Liver (tissue), 9 donors: ENCODE results near the gene GRB14. TPM values are rescaled to one million over a fixed set of nuclear protein-coding genes. Genes with fewer than 3 reads are reported as not detected.

Experiments
- DNase-seq: peaks from one replicate; pipeline ENCODE4 v3.0.0-alpha.2; 2017; ENCODE audit warnings: low spot score
- H3K27ac ChIP-seq, 2 donors: one replicate each; pipeline ENCODE4 v1.7.0; 2013; ENCODE audit warnings: inconsistent platforms in 2 of 2, low read length in 2 of 2, control low read depth in 1 of 2, low read depth in 1 of 2, mild to moderate bottlenecking in 1 of 2
- H3K27me3 ChIP-seq, 4 donors: one replicate each; pipeline versions ENCODE4 v1.6.1 to v1.7.0; 2013; ENCODE audit warnings: low read length in 3 of 4, inconsistent platforms in 1 of 4, mild to moderate bottlenecking in 1 of 4, moderate library complexity in 1 of 4; ENCODE audit not compliant: control insufficient read depth in 4 of 4, insufficient read depth in 4 of 4
- H3K36me3 ChIP-seq, 4 donors: one replicate each; pipeline versions ENCODE4 v1.6.1 to v1.7.0; 2013; ENCODE audit warnings: low read length in 3 of 4, mild to moderate bottlenecking in 3 of 4, low read depth in 1 of 4, moderate library complexity in 1 of 4; ENCODE audit not compliant: control insufficient read depth in 4 of 4, insufficient read depth in 3 of 4
- H3K4me1 ChIP-seq, 4 donors: one replicate each; pipeline versions ENCODE4 v1.6.1 to v1.7.0; 2013; ENCODE audit warnings: low read length in 3 of 4, mild to moderate bottlenecking in 3 of 4, moderate library complexity in 1 of 4; ENCODE audit not compliant: control insufficient read depth in 4 of 4, insufficient read depth in 4 of 4
- H3K4me3 ChIP-seq, 3 donors: one replicate each; pipeline versions ENCODE4 v1.6.1 to v1.7.0; 2013; ENCODE audit warnings: low read length in 3 of 3, control low read depth in 1 of 3, low read depth in 1 of 3, mild to moderate bottlenecking in 1 of 3
- H3K9ac ChIP-seq, 2 donors: one replicate each; pipeline ENCODE4 v1.7.0; 2013; ENCODE audit warnings: low read length in 2 of 2, mild to moderate bottlenecking in 2 of 2, moderate library complexity in 2 of 2, control low read depth in 1 of 2, low read depth in 1 of 2
- H3K9me3 ChIP-seq, 4 donors: one replicate each; pipeline versions ENCODE4 v1.6.1 to v1.7.0; 2013; ENCODE audit warnings: low read length in 3 of 4; ENCODE audit not compliant: control insufficient read depth in 4 of 4
- ATF3 ChIP-seq: IDR thresholded peaks from 2 replicates; pipeline ENCODE4 v1.6.1; 2016; ENCODE audit warnings: antibody characterized with exemption
- CTCF ChIP-seq: fragments of 150-350 bp; IDR thresholded peaks from 2 replicates; pipeline ENCODE4 v1.5.1; 2017; ENCODE audit warnings: improper control_type of control experiment, low read depth, low read length; ENCODE audit not compliant: missing input control
- EGR1 ChIP-seq, 2 donors: IDR thresholded peaks; 2 replicates each; pipeline ENCODE4 v1.6.1; 2016 to 2018; ENCODE audit warnings: antibody characterized with exemption in 2 of 2, low read depth in 2 of 2
- FOXA1 ChIP-seq: IDR thresholded peaks from 2 replicates; pipeline ENCODE4 v1.6.1; 2016; ENCODE audit warnings: antibody characterized with exemption
- FOXA2 ChIP-seq: IDR thresholded peaks from 2 replicates; pipeline ENCODE4 v1.6.1; 2016; ENCODE audit warnings: antibody characterized with exemption
- GABPA ChIP-seq, 2 donors: IDR thresholded peaks in 1 of 2; conservative IDR thresholded peaks in 1 of 2; 2 replicates each; pipeline ENCODE4 v1.6.1; 2016; ENCODE audit warnings: antibody characterized with exemption in 2 of 2, mild to moderate bottlenecking in 1 of 2, moderate library complexity in 1 of 2
- HNF4A ChIP-seq, 2 donors: conservative IDR thresholded peaks; 2 replicates each; pipeline ENCODE4 v1.6.1; 2016; ENCODE audit warnings: antibody characterized with exemption in 2 of 2, mild to moderate bottlenecking in 2 of 2
- HNF4G ChIP-seq: IDR thresholded peaks from 2 replicates; pipeline ENCODE4 v1.6.1; 2016; ENCODE audit warnings: antibody characterized with exemption
- JUND ChIP-seq, 2 donors: IDR thresholded peaks; 2 replicates each; pipeline ENCODE4 v1.6.1; 2016; ENCODE audit warnings: antibody characterized with exemption in 2 of 2
- NR2F2 ChIP-seq: IDR thresholded peaks from 2 replicates; pipeline ENCODE4 v1.6.1; 2016; ENCODE audit warnings: antibody characterized with exemption
- RAD21 ChIP-seq, 2 donors: IDR thresholded peaks; 2 replicates each; pipeline ENCODE4 v1.6.1; 2016; ENCODE audit warnings: antibody characterized with exemption in 2 of 2, mild to moderate bottlenecking in 2 of 2
- REST ChIP-seq: IDR thresholded peaks from 2 replicates; pipeline ENCODE4 v1.6.1; 2016; ENCODE audit warnings: antibody characterized with exemption, mild to moderate bottlenecking
- SP1 ChIP-seq: IDR thresholded peaks from 2 replicates; pipeline ENCODE4 v1.6.1; 2018; ENCODE audit warnings: antibody characterized with exemption, mild to moderate bottlenecking
- TAF1 ChIP-seq: conservative IDR thresholded peaks from 2 replicates; pipeline ENCODE4 v1.6.1; 2016; ENCODE audit warnings: antibody characterized with exemption, mild to moderate bottlenecking
- WGBS: extraction: QIAGEN DNeasy Blood & Tissue Kit; methylation state at CpG from one replicate; pipeline ENCODE4 v1.1.7; 2013; 5-methylcytosine and 5-hydroxymethylcytosine counted together
- polyA plus RNA-seq, 2 donors: library from polyadenylated mRNA; stranded (reverse) in 1 of 2; unstranded in 1 of 2; fragments of 200-250 nt in 1 of 2; fragments of >200 nt in 1 of 2; fragmentation: Nextera tagmentation in 1 of 2; extraction: Ambion mirVana in 1 of 2; gene quantifications; one replicate each; pipeline versions ENCODE4 v1.2.1 to v1.2.3, GENCODE V29; 2013 to 2015
- total RNA-seq, 2 donors: library from RNA; depleted of rRNA; stranded (reverse); fragments of >200 nt; gene quantifications; one replicate each; pipeline ENCODE4 v1.2.3, GENCODE V29; 2014
- donor health status: healthy.
- donor health status: healthy.
- donor health status: healthy.
- donor health status: healthy.
- donor health status: healthy.

GRB14 gene
- total and polyA plus RNA-seq, 4 donors = 1.0 to 119 (median 33.0) TPM

- Histone ChIP-seq H3K4me1 (peaks cover 0 to 8% (median 0%) of the 10 kb centered on the region in 4 donors), H3K9me3 (no peaks in the 10 kb centered on the region), H3K9ac (no peak overlapping the region), H3K27ac (no peak overlapping the region), H3K4me3 (no peak overlapping the region), H3K27me3 (no peaks in the 10 kb centered on the region), H3K36me3 (peaks cover 0 to 18% (median 11%) of the 10 kb centered on the region in 4 donors)
- no peak for TF ChIP-seq NR2F2
- TF ChIP-seq GABPA (IDR thresholded peaks at IDR 0.05 in 1 of 2, conservative IDR thresholded peaks at IDR 0.05 in 1 of 2) = no peak
- no peak for TF ChIP-seq CTCF
- TF ChIP-seq HNF4G = no peak
- no peak for TF ChIP-seq JUND (IDR thresholded peaks at IDR 0.05)
- no peak for TF ChIP-seq ATF3
- no peak for TF ChIP-seq FOXA2
- no peak for TF ChIP-seq RAD21 (IDR thresholded peaks at IDR 0.05)
- no peak for TF ChIP-seq HNF4A (conservative IDR thresholded peaks at IDR 0.05)
- no peak for TF ChIP-seq SP1
- TF ChIP-seq FOXA1 = no peak
- TF ChIP-seq REST = no peak
- TF ChIP-seq EGR1 (IDR thresholded peaks at IDR 0.05; ENCODE audit: low read depth in 2 of 2) = no peak
- no peak for TF ChIP-seq TAF1
- WGBS = 81% methylated on average over 7 of the region's 7 CpGs
- no peak for DNase-seq
These were observed 110.4 kb downstream of the GRB14 start for GRCh38 chr2:164510895-164511294.

GRCh38 chr2:164509137-164509877 lies 112.0 kb downstream of the GRB14 start:
- no peak overlapping the region for H3K4me3 ChIP-seq
- H3K27me3 ChIP-seq = no peaks in the 10 kb centered on the region
- H3K27ac ChIP-seq = no peak overlapping the region
- WGBS = 88% methylated on average over 4 of the region's 4 CpGs
- H3K36me3 ChIP-seq = peaks cover 0 to 25% (median 18%) of the 10 kb centered on the region in 4 donors
- TF ChIP-seq SP1 = no peak
- TF ChIP-seq RAD21 (IDR thresholded peaks at IDR 0.05) = no peak
- TF ChIP-seq CTCF = no peak
- TF ChIP-seq FOXA1 = no peak
- H3K4me1 ChIP-seq = no peaks in the 10 kb centered on the region
- no peak overlapping the region for H3K9ac ChIP-seq
- DNase-seq = no peak
- no peaks in the 10 kb centered on the region for H3K9me3 ChIP-seq
